ENCODE results near the gene KRT23. TPM values are rescaled to one million over a fixed set of nuclear protein-coding genes. Genes with fewer than 3 reads are reported as not detected.

KRT23 gene
- total RNA-seq = not detected

GRCh38 chr17:40937384-40937819, at the start of gene KRT23:
KRT23 (minus strand) TSS chr17:40937646; CDS start chr17:40936603, 1,043 bp downstream.
- H3K36me3 Mint-ChIP-seq (ENCODE audit: low read depth) = no peaks in the 10 kb centered on the region
- no peaks in the 10 kb centered on the region for H3K9me3 Mint-ChIP-seq (ENCODE audit: insufficient read depth)
- H3K4me1 Mint-ChIP-seq (ENCODE audit: low read depth) = no peaks in the 10 kb centered on the region
- ATAC-seq (no peak), DNase-seq (no peak)
- ChIA-PET POLR2A (no interaction called here), CTCF (no interaction called here)
- H3K4me3 Mint-ChIP-seq = no peak within 1 kb of the TSS
- no peak within 1 kb of the TSS for H3K27ac Mint-ChIP-seq
- peaks cover 17% of the 10 kb centered on the region for H3K27me3 Mint-ChIP-seq (ENCODE audit: low read depth)

- Mint-ChIP-seq H3K36me3 (ENCODE audit: low read depth) (no peaks in the 10 kb centered on the region), H3K4me3 (no peak overlapping the region), H3K27me3 (ENCODE audit: low read depth) (peaks cover 32% of the 10 kb centered on the region), H3K9me3 (ENCODE audit: insufficient read depth) (no peaks in the 10 kb centered on the region), H3K4me1 (ENCODE audit: low read depth) (no peaks in the 10 kb centered on the region), H3K27ac (no peak overlapping the region)
- no peak for ATAC-seq
- DNase-seq = no peak
- ChIA-PET POLR2A (no interaction called here), CTCF (interaction anchor here (0.9 kb wide), 1 partner anchor 679 kb away, joined by 3 read pairs; no protein-coding TSS in a partner anchor)
These were observed 49.5 kb upstream of the KRT23 start for GRCh38 chr17:40986920-40987319.

- ChIA-PET CTCF (no interaction called here), POLR2A (no interaction called here)
- no peak within 1 kb of the TSS for H3K4me3 Mint-ChIP-seq
- ATAC-seq = no peak
- H3K4me1 Mint-ChIP-seq (ENCODE audit: low read depth) = no peaks in the 10 kb centered on the region
- no peaks in the 10 kb centered on the region for H3K36me3 Mint-ChIP-seq (ENCODE audit: low read depth)
- H3K9me3 Mint-ChIP-seq (ENCODE audit: insufficient read depth) = no peaks in the 10 kb centered on the region
- no peak for DNase-seq
- peaks cover 26% of the 10 kb centered on the region for H3K27me3 Mint-ChIP-seq (ENCODE audit: low read depth)
- no peak within 1 kb of the TSS for H3K27ac Mint-ChIP-seq
These were observed 46.8 kb upstream of the KRT23 start, which contains the start of gene KRT40 for GRCh38 chr17:40984226-40984625. KRT40 (minus strand) TSS chr17:40984326; CDS start chr17:40984273, 53 bp downstream.

GRCh38 chr17:40981115-40981514, 43.7 kb upstream of the KRT23 start:
- peaks cover 16% of the 10 kb centered on the region for H3K27me3 Mint-ChIP-seq (ENCODE audit: low read depth)
- no peak overlapping the region for H3K27ac Mint-ChIP-seq
- ChIA-PET POLR2A (no interaction called here), CTCF (no interaction called here)
- no peak overlapping the region for H3K4me3 Mint-ChIP-seq
- no peak for ATAC-seq
- H3K36me3 Mint-ChIP-seq (ENCODE audit: low read depth) = no peaks in the 10 kb centered on the region
- H3K4me1 Mint-ChIP-seq (ENCODE audit: low read depth) = no peaks in the 10 kb centered on the region
- H3K9me3 Mint-ChIP-seq (ENCODE audit: insufficient read depth) = no peaks in the 10 kb centered on the region
- no peak for DNase-seq

- POLR2A ChIA-PET = no interaction called here
- Mint-ChIP-seq H3K27me3 (ENCODE audit: low read depth) (peaks cover 18% of the 10 kb centered on the region), H3K9me3 (ENCODE audit: insufficient read depth) (no peaks in the 10 kb centered on the region), H3K27ac (no peak overlapping the region), H3K4me3 (no peak overlapping the region), H3K4me1 (ENCODE audit: low read depth) (no peaks in the 10 kb centered on the region), H3K36me3 (ENCODE audit: low read depth) (no peaks in the 10 kb centered on the region)
- no peak for ATAC-seq
- CTCF ChIA-PET = no interaction called here
- no peak for DNase-seq
These were observed 43.1 kb upstream of the KRT23 start for GRCh38 chr17:40980596-40980995.

- Mint-ChIP-seq H3K27ac (no peak overlapping the region), H3K4me1 (ENCODE audit: low read depth) (no peaks in the 10 kb centered on the region), H3K27me3 (ENCODE audit: low read depth) (peaks cover 23% of the 10 kb centered on the region), H3K36me3 (ENCODE audit: low read depth) (no peaks in the 10 kb centered on the region), H3K4me3 (no peak overlapping the region), H3K9me3 (ENCODE audit: insufficient read depth) (no peaks in the 10 kb centered on the region)
- POLR2A ChIA-PET = no interaction called here
- CTCF ChIA-PET = no interaction called here
- DNase-seq (no peak), ATAC-seq (no peak)
These were observed 42.7 kb upstream of the KRT23 start for GRCh38 chr17:40980117-40980516.

GRCh38 chr17:40978575-40979151, 41.2 kb upstream of the KRT23 start:
- H3K4me3 Mint-ChIP-seq = no peak overlapping the region
- CTCF ChIA-PET = no interaction called here
- H3K9me3 Mint-ChIP-seq (ENCODE audit: insufficient read depth) = no peaks in the 10 kb centered on the region
- peaks cover 18% of the 10 kb centered on the region for H3K27me3 Mint-ChIP-seq (ENCODE audit: low read depth)
- ATAC-seq (no peak), DNase-seq (no peak)
- H3K4me1 Mint-ChIP-seq (ENCODE audit: low read depth) = no peaks in the 10 kb centered on the region
- no peak overlapping the region for H3K27ac Mint-ChIP-seq
- POLR2A ChIA-PET = no interaction called here
- H3K36me3 Mint-ChIP-seq (ENCODE audit: low read depth) = no peaks in the 10 kb centered on the region

GRCh38 chr17:40975516-40975915, 38.1 kb upstream of the KRT23 start:
- DNase-seq = no peak
- POLR2A ChIA-PET = no interaction called here

GRCh38 chr17:40974366-40974765, 36.9 kb upstream of the KRT23 start:
- no peaks in the 10 kb centered on the region for H3K9me3 Mint-ChIP-seq (ENCODE audit: insufficient read depth)
- POLR2A ChIA-PET = no interaction called here
- ATAC-seq (no peak), DNase-seq (no peak)
- H3K4me1 Mint-ChIP-seq (ENCODE audit: low read depth) = no peaks in the 10 kb centered on the region
- no peak overlapping the region for H3K27ac Mint-ChIP-seq
- CTCF ChIA-PET = no interaction called here
- H3K27me3 Mint-ChIP-seq (ENCODE audit: low read depth) = peaks cover 22% of the 10 kb centered on the region
- no peaks in the 10 kb centered on the region for H3K36me3 Mint-ChIP-seq (ENCODE audit: low read depth)
- H3K4me3 Mint-ChIP-seq = no peak overlapping the region

More at GRCh38 chr17:40975516-40975915, 38.1 kb upstream of the KRT23 start:
- H3K4me1 Mint-ChIP-seq (ENCODE audit: low read depth) = no peaks in the 10 kb centered on the region
- H3K27ac Mint-ChIP-seq = no peak overlapping the region
- no peak for ATAC-seq
- peaks cover 22% of the 10 kb centered on the region for H3K27me3 Mint-ChIP-seq (ENCODE audit: low read depth)
- CTCF ChIA-PET = no interaction called here
- H3K36me3 Mint-ChIP-seq (ENCODE audit: low read depth) = no peaks in the 10 kb centered on the region
- H3K4me3 Mint-ChIP-seq = no peak overlapping the region
- no peaks in the 10 kb centered on the region for H3K9me3 Mint-ChIP-seq (ENCODE audit: insufficient read depth)

GRCh38 chr17:40967582-40967981, 30.1 kb upstream of the KRT23 start:
- DNase-seq = no peak
- CTCF ChIA-PET = interaction anchor here (1.3 kb wide), 1 partner anchor 355 kb away, joined by 3 read pairs; no protein-coding TSS in a partner anchor
- Mint-ChIP-seq H3K36me3 (ENCODE audit: low read depth) (no peaks in the 10 kb centered on the region), H3K4me1 (ENCODE audit: low read depth) (no peaks in the 10 kb centered on the region), H3K27me3 (ENCODE audit: low read depth) (peaks cover 11% of the 10 kb centered on the region), H3K4me3 (no peak overlapping the region), H3K9me3 (ENCODE audit: insufficient read depth) (no peaks in the 10 kb centered on the region), H3K27ac (no peak overlapping the region)
- ATAC-seq = no peak
- POLR2A ChIA-PET = no interaction called here

GRCh38 chr17:40966848-40967247, 29.4 kb upstream of the KRT23 start, which contains the start of gene KRT39:
KRT39 (minus strand) TSS chr17:40966948; CDS start chr17:40966856, 92 bp downstream.
- H3K27ac Mint-ChIP-seq = no peak within 1 kb of the TSS
- H3K9me3 Mint-ChIP-seq (ENCODE audit: insufficient read depth) = no peaks in the 10 kb centered on the region
- DNase-seq (no peak), ATAC-seq (no peak)
- H3K4me3 Mint-ChIP-seq = no peak within 1 kb of the TSS
- CTCF ChIA-PET = interaction anchor here (1.3 kb wide), 1 partner anchor 355 kb away, joined by 3 read pairs; no protein-coding TSS in a partner anchor
- H3K36me3 Mint-ChIP-seq (ENCODE audit: low read depth) = no peaks in the 10 kb centered on the region
- H3K27me3 Mint-ChIP-seq (ENCODE audit: low read depth) = peaks cover 7% of the 10 kb centered on the region
- POLR2A ChIA-PET = no interaction called here
- H3K4me1 Mint-ChIP-seq (ENCODE audit: low read depth) = no peaks in the 10 kb centered on the region

- H3K36me3 Mint-ChIP-seq (ENCODE audit: low read depth) = no peaks in the 10 kb centered on the region
- peaks cover 4% of the 10 kb centered on the region for H3K4me1 Mint-ChIP-seq (ENCODE audit: low read depth)
- no peak overlapping the region for H3K4me3 Mint-ChIP-seq
- ATAC-seq (no peak), DNase-seq (no peak)
- CTCF ChIA-PET = no interaction called here
- peaks cover 3% of the 10 kb centered on the region for H3K27me3 Mint-ChIP-seq (ENCODE audit: low read depth)
- POLR2A ChIA-PET = no interaction called here
- no peak overlapping the region for H3K27ac Mint-ChIP-seq
- no peaks in the 10 kb centered on the region for H3K9me3 Mint-ChIP-seq (ENCODE audit: insufficient read depth)
These were observed 26.4 kb upstream of the KRT23 start for GRCh38 chr17:40963838-40964237.

- Mint-ChIP-seq H3K9me3 (ENCODE audit: insufficient read depth) (no peaks in the 10 kb centered on the region), H3K36me3 (ENCODE audit: low read depth) (no peaks in the 10 kb centered on the region), H3K4me3 (no peak overlapping the region), H3K27ac (no peak overlapping the region), H3K4me1 (ENCODE audit: low read depth) (peaks cover 4% of the 10 kb centered on the region), H3K27me3 (ENCODE audit: low read depth) (peaks cover 3% of the 10 kb centered on the region)
- POLR2A ChIA-PET = no interaction called here
- CTCF ChIA-PET = no interaction called here
- ATAC-seq (no peak), DNase-seq (no peak)
These were observed 24.7 kb upstream of the KRT23 start for GRCh38 chr17:40962059-40962561.

Measured in activated CD8-positive, alpha-beta T cell treated with anti-CD3 and anti-CD28 coated beads, Interleukin-2, amount 10 ng/mL, durations not matched to agents 7 days and 5 days (primary cell).